Suprapubic skin (tissue), 4 donors: Measurements from ENCODE around the gene SDR42E2.

ENCODE experiments used
- POLR2A ChIP-seq, 2 donors: fragments of 450-650 bp; IDR thresholded peaks; one replicate each; pipeline ENCODE4 v1.6.1; 2017; ENCODE audit warnings: antibody characterized with exemption in 2 of 2, mild to moderate bottlenecking in 2 of 2, moderate library complexity in 2 of 2
- POLR2AphosphoS5 ChIP-seq, 3 donors: sonication (generic); formaldehyde crosslinking; IDR thresholded peaks; one replicate each; pipeline ENCODE4 v1.6.1; 2017; ENCODE audit warnings: antibody characterized with exemption in 3 of 3
- TF ChIP-seq, protein P1 (sequence below), 2 donors: fragments of 200-600 bp in 1 of 2; fragments of 450-650 bp in 1 of 2; sonication (generic) in 1 of 2; IDR thresholded peaks; one replicate each; pipeline ENCODE4 v1.5.1; 2016 to 2019; ENCODE audit warnings: antibody characterized with exemption in 2 of 2, mild to moderate bottlenecking in 1 of 2, moderate library complexity in 1 of 2

DNA sequence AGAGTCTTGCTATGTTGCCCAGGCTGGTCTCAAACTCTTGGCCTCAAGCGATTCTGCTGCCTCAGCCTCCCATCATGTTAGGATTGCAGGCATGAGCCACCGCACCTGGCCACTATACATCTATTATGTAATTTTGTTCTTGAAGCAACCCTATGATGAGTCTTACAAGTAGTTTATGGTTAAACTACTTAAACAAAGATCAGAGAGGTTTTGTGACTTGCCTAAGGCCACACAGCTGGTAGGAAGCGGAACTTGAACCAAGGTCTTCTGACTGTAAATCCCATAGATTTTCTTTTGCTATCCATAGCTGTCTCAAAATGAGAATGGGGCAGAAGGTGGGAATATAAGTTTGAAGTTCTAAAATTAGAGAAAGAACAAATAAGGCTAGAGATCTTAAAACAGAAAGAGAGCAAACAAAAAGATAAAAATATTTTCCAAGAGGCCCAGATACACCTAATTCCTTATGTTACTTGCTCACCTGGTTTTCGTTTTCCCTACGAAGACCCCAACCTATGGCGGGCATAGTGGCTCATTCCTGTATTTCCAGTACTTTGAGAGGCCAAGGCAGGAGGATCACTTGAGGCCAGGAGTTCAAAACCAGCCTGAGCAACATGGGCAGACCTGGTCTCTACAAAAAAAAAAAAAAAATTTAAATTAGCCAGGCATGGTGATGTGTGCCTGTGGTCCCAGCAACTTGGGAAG is 37.6 kb upstream of the SDR42E2 start:
- TF ChIP-seq, protein P1, sequence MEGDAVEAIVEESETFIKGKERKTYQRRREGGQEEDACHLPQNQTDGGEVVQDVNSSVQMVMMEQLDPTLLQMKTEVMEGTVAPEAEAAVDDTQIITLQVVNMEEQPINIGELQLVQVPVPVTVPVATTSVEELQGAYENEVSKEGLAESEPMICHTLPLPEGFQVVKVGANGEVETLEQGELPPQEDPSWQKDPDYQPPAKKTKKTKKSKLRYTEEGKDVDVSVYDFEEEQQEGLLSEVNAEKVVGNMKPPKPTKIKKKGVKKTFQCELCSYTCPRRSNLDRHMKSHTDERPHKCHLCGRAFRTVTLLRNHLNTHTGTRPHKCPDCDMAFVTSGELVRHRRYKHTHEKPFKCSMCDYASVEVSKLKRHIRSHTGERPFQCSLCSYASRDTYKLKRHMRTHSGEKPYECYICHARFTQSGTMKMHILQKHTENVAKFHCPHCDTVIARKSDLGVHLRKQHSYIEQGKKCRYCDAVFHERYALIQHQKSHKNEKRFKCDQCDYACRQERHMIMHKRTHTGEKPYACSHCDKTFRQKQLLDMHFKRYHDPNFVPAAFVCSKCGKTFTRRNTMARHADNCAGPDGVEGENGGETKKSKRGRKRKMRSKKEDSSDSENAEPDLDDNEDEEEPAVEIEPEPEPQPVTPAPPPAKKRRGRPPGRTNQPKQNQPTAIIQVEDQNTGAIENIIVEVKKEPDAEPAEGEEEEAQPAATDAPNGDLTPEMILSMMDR (IDR thresholded peaks at IDR 0.05) = no peak
- TF ChIP-seq POLR2AphosphoS5 (IDR thresholded peaks at IDR 0.05) (no peak), POLR2A (IDR thresholded peaks at IDR 0.05) (no peak)
